Measurements from ENCODE around the gene CPED1.

The CPED1 gene

DNA sequence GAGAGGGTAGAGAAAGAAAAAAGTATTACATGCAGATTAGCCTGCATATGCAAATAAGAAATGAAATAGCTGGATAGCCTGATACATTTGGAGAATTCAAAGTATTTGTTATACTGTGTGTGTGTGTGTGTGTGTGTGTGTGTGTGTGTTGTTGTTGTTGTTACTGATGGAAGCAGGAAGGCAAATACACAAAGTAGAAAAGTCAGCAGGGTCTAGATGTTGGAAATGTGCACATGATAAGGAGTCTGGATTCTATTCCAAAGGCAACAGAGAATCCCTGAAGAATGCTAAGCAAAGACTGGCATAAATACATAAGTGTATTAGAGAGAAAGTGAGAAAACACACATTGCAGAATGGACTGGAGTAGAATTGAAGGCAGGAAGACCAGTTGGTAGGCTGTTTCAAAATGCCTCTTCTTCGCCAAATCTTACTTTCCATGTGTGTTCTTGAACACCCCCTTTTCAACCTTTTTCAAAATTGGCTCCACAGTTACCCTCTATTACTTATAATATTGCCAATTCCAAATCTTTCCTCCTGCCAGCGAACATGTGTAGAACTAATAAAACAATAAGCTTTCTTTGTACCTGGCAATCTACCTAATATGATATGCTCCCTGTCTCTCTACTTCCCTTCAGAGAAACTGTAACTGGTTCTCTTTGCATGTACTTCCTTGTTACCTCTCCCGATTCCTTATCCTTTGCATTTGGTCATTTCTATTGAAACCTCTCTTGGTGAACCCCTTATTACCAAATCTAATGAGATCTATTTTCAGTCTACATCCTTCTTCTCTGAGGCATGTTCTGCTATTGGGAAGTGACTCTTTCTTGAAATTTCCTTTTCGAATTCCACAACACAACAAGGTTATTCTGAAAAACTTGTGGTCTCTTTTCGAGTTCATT, 6.2 kb downstream of the CPED1 start:
- Histone ChIP-seq H3K4me1 (ENCODE audit: control insufficient read depth, insufficient read depth, low read length, poor library complexity, severe bottlenecking) (peaks cover 6% of the 10 kb centered on the region), H3K27ac (ENCODE audit: insufficient read depth, low read length, poor library complexity, severe bottlenecking) (no peak overlapping the region), H3K36me3 (ENCODE audit: control insufficient read depth, insufficient read depth, low read length) (no peaks in the 10 kb centered on the region), H3K9me3 (ENCODE audit: control insufficient read depth, low read length) (no peaks in the 10 kb centered on the region), H3K4me3 (ENCODE audit: insufficient read depth, low read depth, low read length, poor library complexity, severe bottlenecking) (no peak overlapping the region), H3K27me3 (replicated peaks; ENCODE audit: control insufficient read depth, insufficient read depth, low read length, poor library complexity, severe bottlenecking) (peaks cover 6% of the 10 kb centered on the region)
- DNase-seq = no peak

GRCh38 chr7:120995654-120996053, 7.1 kb downstream of the CPED1 start:
- no peak overlapping the region for H3K4me3 ChIP-seq (ENCODE audit: insufficient read depth, low read depth, low read length, poor library complexity, severe bottlenecking)
- peaks cover 6% of the 10 kb centered on the region for H3K4me1 ChIP-seq (ENCODE audit: control insufficient read depth, insufficient read depth, low read length, poor library complexity, severe bottlenecking)
- H3K36me3 ChIP-seq (ENCODE audit: control insufficient read depth, insufficient read depth, low read length) = no peaks in the 10 kb centered on the region
- H3K27ac ChIP-seq (ENCODE audit: insufficient read depth, low read length, poor library complexity, severe bottlenecking) = no peak overlapping the region
- no peaks in the 10 kb centered on the region for H3K9me3 ChIP-seq (ENCODE audit: control insufficient read depth, low read length)
- DNase-seq = no peak
- H3K27me3 ChIP-seq (replicated peaks; ENCODE audit: control insufficient read depth, insufficient read depth, low read length, poor library complexity, severe bottlenecking) = no peaks in the 10 kb centered on the region

GRCh38 chr7:120996333-120996987, 7.9 kb downstream of the CPED1 start:
- Histone ChIP-seq H3K4me1 (ENCODE audit: control insufficient read depth, insufficient read depth, low read length, poor library complexity, severe bottlenecking) (peaks cover 6% of the 10 kb centered on the region), H3K4me3 (ENCODE audit: insufficient read depth, low read depth, low read length, poor library complexity, severe bottlenecking) (no peak overlapping the region), H3K27ac (ENCODE audit: insufficient read depth, low read length, poor library complexity, severe bottlenecking) (no peak overlapping the region), H3K36me3 (ENCODE audit: control insufficient read depth, insufficient read depth, low read length) (no peaks in the 10 kb centered on the region), H3K9me3 (ENCODE audit: control insufficient read depth, low read length) (no peaks in the 10 kb centered on the region), H3K27me3 (replicated peaks; ENCODE audit: control insufficient read depth, insufficient read depth, low read length, poor library complexity, severe bottlenecking) (no peaks in the 10 kb centered on the region)
- peak in 2 of 3 donors; percentile 13 to 34 for DNase-seq

- no peaks in the 10 kb centered on the region for H3K9me3 ChIP-seq (ENCODE audit: control insufficient read depth, low read length)
- no peak overlapping the region for H3K4me3 ChIP-seq (ENCODE audit: insufficient read depth, low read depth, low read length, poor library complexity, severe bottlenecking)
- H3K36me3 ChIP-seq (ENCODE audit: control insufficient read depth, insufficient read depth, low read length) = no peaks in the 10 kb centered on the region
- H3K4me1 ChIP-seq (ENCODE audit: control insufficient read depth, insufficient read depth, low read length, poor library complexity, severe bottlenecking) = peaks cover 6% of the 10 kb centered on the region
- no peak overlapping the region for H3K27ac ChIP-seq (ENCODE audit: insufficient read depth, low read length, poor library complexity, severe bottlenecking)
- DNase-seq = no peak
- no peaks in the 10 kb centered on the region for H3K27me3 ChIP-seq (replicated peaks; ENCODE audit: control insufficient read depth, insufficient read depth, low read length, poor library complexity, severe bottlenecking)
These were observed 8.5 kb downstream of the CPED1 start for GRCh38 chr7:120996988-120997345.

DNA sequence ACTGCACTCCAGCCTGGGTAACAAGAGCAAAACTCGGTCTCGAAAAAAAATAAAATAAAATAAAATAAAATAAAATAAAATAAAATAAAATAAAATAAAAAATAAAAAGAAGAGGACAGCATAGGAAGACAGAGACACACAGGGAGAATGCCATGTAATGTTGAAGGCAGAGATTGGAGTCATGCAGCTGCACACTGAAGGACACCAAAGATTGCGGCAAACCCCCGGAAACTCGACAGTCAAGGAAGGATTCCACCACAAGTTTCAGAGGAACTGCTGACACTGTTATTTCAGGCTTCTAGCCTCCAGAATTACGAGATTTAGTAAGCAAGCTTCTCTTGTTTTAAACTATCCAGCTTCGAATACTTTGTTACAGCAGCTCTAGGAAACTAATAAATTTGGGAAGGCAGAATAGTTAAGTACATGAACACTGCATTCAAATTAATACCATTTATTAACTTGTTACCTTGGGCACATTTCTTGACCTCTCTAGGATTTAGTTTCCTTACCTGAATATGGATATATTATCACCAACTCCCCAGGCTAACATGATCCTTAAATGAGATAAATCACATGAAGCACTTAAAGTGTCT, 9.5 kb downstream of the CPED1 start:
- no peaks in the 10 kb centered on the region for H3K36me3 ChIP-seq (ENCODE audit: control insufficient read depth, insufficient read depth, low read length)
- DNase-seq = no peak
- H3K9me3 ChIP-seq (ENCODE audit: control insufficient read depth, low read length) = no peaks in the 10 kb centered on the region
- peaks cover 6% of the 10 kb centered on the region for H3K4me1 ChIP-seq (ENCODE audit: control insufficient read depth, insufficient read depth, low read length, poor library complexity, severe bottlenecking)
- H3K27ac ChIP-seq (ENCODE audit: insufficient read depth, low read length, poor library complexity, severe bottlenecking) = no peak overlapping the region
- no peaks in the 10 kb centered on the region for H3K27me3 ChIP-seq (replicated peaks; ENCODE audit: control insufficient read depth, insufficient read depth, low read length, poor library complexity, severe bottlenecking)
- H3K4me3 ChIP-seq (ENCODE audit: insufficient read depth, low read depth, low read length, poor library complexity, severe bottlenecking) = no peak overlapping the region

- H3K4me1 ChIP-seq (ENCODE audit: control insufficient read depth, insufficient read depth, low read length, poor library complexity, severe bottlenecking) = peaks cover 6% of the 10 kb centered on the region
- no peaks in the 10 kb centered on the region for H3K9me3 ChIP-seq (ENCODE audit: control insufficient read depth, low read length)
- H3K4me3 ChIP-seq (ENCODE audit: insufficient read depth, low read depth, low read length, poor library complexity, severe bottlenecking) = no peak overlapping the region
- H3K27me3 ChIP-seq (replicated peaks; ENCODE audit: control insufficient read depth, insufficient read depth, low read length, poor library complexity, severe bottlenecking) = no peaks in the 10 kb centered on the region
- DNase-seq = no peak
- H3K36me3 ChIP-seq (ENCODE audit: control insufficient read depth, insufficient read depth, low read length) = no peaks in the 10 kb centered on the region
- no peak overlapping the region for H3K27ac ChIP-seq (ENCODE audit: insufficient read depth, low read length, poor library complexity, severe bottlenecking)
These were observed 10.0 kb downstream of the CPED1 start for GRCh38 chr7:120998520-120998919.

- H3K9me3 ChIP-seq (ENCODE audit: control insufficient read depth, low read length) = no peaks in the 10 kb centered on the region
- H3K27me3 ChIP-seq (replicated peaks; ENCODE audit: control insufficient read depth, insufficient read depth, low read length, poor library complexity, severe bottlenecking) = no peaks in the 10 kb centered on the region
- H3K27ac ChIP-seq (ENCODE audit: insufficient read depth, low read length, poor library complexity, severe bottlenecking) = no peak overlapping the region
- H3K36me3 ChIP-seq (ENCODE audit: control insufficient read depth, insufficient read depth, low read length) = no peaks in the 10 kb centered on the region
- DNase-seq = no peak
- peaks cover 6% of the 10 kb centered on the region for H3K4me1 ChIP-seq (ENCODE audit: control insufficient read depth, insufficient read depth, low read length, poor library complexity, severe bottlenecking)
- no peak overlapping the region for H3K4me3 ChIP-seq (ENCODE audit: insufficient read depth, low read depth, low read length, poor library complexity, severe bottlenecking)
These were observed 10.6 kb downstream of the CPED1 start for GRCh38 chr7:120998996-120999565.

- Histone ChIP-seq H3K9me3 (ENCODE audit: control insufficient read depth, low read length) (no peaks in the 10 kb centered on the region), H3K27me3 (replicated peaks; ENCODE audit: control insufficient read depth, insufficient read depth, low read length, poor library complexity, severe bottlenecking) (no peaks in the 10 kb centered on the region), H3K27ac (ENCODE audit: insufficient read depth, low read length, poor library complexity, severe bottlenecking) (no peak overlapping the region), H3K4me3 (ENCODE audit: insufficient read depth, low read depth, low read length, poor library complexity, severe bottlenecking) (no peak overlapping the region), H3K4me1 (ENCODE audit: control insufficient read depth, insufficient read depth, low read length, poor library complexity, severe bottlenecking) (peaks cover 6% of the 10 kb centered on the region), H3K36me3 (ENCODE audit: control insufficient read depth, insufficient read depth, low read length) (no peaks in the 10 kb centered on the region)
- DNase-seq = no peak
These were observed 11.8 kb downstream of the CPED1 start for GRCh38 chr7:121000081-121000983.

GRCh38 chr7:121001234-121001906, 12.9 kb downstream of the CPED1 start:
- H3K4me1 ChIP-seq (ENCODE audit: control insufficient read depth, insufficient read depth, low read length, poor library complexity, severe bottlenecking) = peaks cover under 1% of the 10 kb centered on the region
- no peak for DNase-seq
- no peaks in the 10 kb centered on the region for H3K9me3 ChIP-seq (ENCODE audit: control insufficient read depth, low read length)
- no peak overlapping the region for H3K4me3 ChIP-seq (ENCODE audit: insufficient read depth, low read depth, low read length, poor library complexity, severe bottlenecking)
- no peaks in the 10 kb centered on the region for H3K27me3 ChIP-seq (replicated peaks; ENCODE audit: control insufficient read depth, insufficient read depth, low read length, poor library complexity, severe bottlenecking)
- no peaks in the 10 kb centered on the region for H3K36me3 ChIP-seq (ENCODE audit: control insufficient read depth, insufficient read depth, low read length)
- H3K27ac ChIP-seq (ENCODE audit: insufficient read depth, low read length, poor library complexity, severe bottlenecking) = no peak overlapping the region
